ENCODE measurements around the gene TCP11L1. TPM values are rescaled to one million over a fixed set of nuclear protein-coding genes. Genes with fewer than 3 reads are reported as not detected.

Gene TCP11L1
- total RNA-seq, 2 experiments from 2014 or later, result 24.6 to 26.1 TPM

DNA sequence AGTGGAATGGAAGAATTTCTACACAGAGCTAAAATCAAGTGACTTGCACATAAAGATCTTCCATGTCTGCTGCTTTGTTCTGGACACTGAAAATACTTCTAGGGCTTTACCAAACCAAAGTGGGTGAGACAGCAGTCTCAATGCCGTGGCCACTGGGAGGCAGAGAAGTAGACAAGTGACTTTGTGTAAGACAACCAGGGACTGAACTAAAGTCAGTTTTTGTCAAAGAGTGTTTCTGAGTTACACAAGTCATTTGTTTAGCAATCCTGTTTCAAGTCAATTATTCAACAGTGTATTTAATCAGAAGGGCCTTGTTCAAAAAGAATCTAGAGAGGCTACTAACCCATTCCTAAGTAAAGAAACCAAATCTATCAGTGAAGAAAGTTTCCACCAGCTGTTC lies 46.6 kb downstream of the TCP11L1 start:
- no peak for DNase-seq (ENCODE audit: low spot score)
- Histone ChIP-seq H3K27ac (ENCODE audit: low read depth, low read length, poor library complexity, severe bottlenecking) (no peak overlapping the region), H3K4me3 (ENCODE audit: low read depth, low read length, poor library complexity, severe bottlenecking) (no peak overlapping the region), H4K20me1 (ENCODE audit: insufficient read depth, low read length) (no peaks in the 10 kb centered on the region; the same call in 1 of the 2 replicates), H3K9me3 (ENCODE audit: low read length) (no peaks in the 10 kb centered on the region), H2AFZ (ENCODE audit: low read length) (no peak overlapping the region), H3K4me1 (ENCODE audit: insufficient read depth, low read length, poor library complexity, severe bottlenecking) (no peaks in the 10 kb centered on the region), H3K4me2 (ENCODE audit: low read length) (no peak overlapping the region), H3K79me2 (ENCODE audit: insufficient read depth, low read depth, low read length) (no peaks in the 10 kb centered on the region), H3K36me3 (ENCODE audit: insufficient read depth, low read length) (peaks cover 78% of the 10 kb centered on the region), H3K9me2 (ENCODE audit: insufficient read depth, low read length) (no peaks in the 10 kb centered on the region)
- BruUV-seq (replicated peaks), result no TSS peak
- CTCF ChIA-PET (ENCODE audit: unreplicated experiment), result no interaction called here
- intact Hi-C loops (cut with micrococcal nuclease; ENCODE audit: unreplicated experiment), result no loop called here
- no peak for TF ChIP-seq EZH2phosphoT487 (IDR thresholded peaks at IDR 0.05; ENCODE audit: borderline replicate concordance, low read depth, low read length)
- TF ChIP-seq, protein P1, sequence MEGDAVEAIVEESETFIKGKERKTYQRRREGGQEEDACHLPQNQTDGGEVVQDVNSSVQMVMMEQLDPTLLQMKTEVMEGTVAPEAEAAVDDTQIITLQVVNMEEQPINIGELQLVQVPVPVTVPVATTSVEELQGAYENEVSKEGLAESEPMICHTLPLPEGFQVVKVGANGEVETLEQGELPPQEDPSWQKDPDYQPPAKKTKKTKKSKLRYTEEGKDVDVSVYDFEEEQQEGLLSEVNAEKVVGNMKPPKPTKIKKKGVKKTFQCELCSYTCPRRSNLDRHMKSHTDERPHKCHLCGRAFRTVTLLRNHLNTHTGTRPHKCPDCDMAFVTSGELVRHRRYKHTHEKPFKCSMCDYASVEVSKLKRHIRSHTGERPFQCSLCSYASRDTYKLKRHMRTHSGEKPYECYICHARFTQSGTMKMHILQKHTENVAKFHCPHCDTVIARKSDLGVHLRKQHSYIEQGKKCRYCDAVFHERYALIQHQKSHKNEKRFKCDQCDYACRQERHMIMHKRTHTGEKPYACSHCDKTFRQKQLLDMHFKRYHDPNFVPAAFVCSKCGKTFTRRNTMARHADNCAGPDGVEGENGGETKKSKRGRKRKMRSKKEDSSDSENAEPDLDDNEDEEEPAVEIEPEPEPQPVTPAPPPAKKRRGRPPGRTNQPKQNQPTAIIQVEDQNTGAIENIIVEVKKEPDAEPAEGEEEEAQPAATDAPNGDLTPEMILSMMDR (conservative IDR thresholded peaks at IDR 0.05; ENCODE audit: low read length), result no peak
- POLR2A ChIA-PET, result interaction anchor here (0.6 to 1.1 kb wide), 2 partner anchors 23 to 67 kb away, joined by 3 read pairs; no protein-coding TSS in a partner anchor

DNA sequence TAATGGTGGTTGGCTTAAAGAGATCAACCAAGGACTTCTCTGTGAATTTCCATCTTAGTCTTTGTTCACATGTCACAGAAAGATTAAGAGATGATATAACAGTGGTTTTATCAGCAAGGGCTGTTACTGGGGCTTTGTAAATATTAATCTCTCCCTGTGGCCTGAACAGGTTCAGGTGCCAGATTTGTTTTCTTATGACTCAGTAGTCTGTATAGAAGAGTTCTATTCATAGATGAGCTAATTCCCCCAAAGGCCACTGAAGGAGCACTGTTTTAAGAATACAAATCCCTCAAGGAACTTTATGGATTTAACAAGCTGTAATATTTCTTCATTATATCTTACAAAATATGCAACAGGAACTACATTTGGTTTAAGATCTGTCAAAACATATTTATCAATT lies 50.4 kb downstream of the TCP11L1 start:
- ChIA-PET POLR2A (interaction anchor here (0.5 to 1.7 kb wide), 3 partner anchors 9 to 47 kb away, joined by 3 to 8 read pairs (median 7); no protein-coding TSS in a partner anchor), CTCF (ENCODE audit: unreplicated experiment) (no interaction called here)
- Histone ChIP-seq H3K27ac (ENCODE audit: low read depth, low read length, poor library complexity, severe bottlenecking) (no peak overlapping the region), H3K4me1 (ENCODE audit: insufficient read depth, low read length, poor library complexity, severe bottlenecking) (no peaks in the 10 kb centered on the region), H3K4me2 (ENCODE audit: low read length) (no peak overlapping the region), H3K36me3 (ENCODE audit: insufficient read depth, low read length) (peaks cover 53% of the 10 kb centered on the region), H3K9me3 (ENCODE audit: low read length) (no peaks in the 10 kb centered on the region), H3K9me2 (ENCODE audit: insufficient read depth, low read length) (no peaks in the 10 kb centered on the region), H3K4me3 (ENCODE audit: low read depth, low read length, poor library complexity, severe bottlenecking) (no peak overlapping the region), H3K79me2 (ENCODE audit: insufficient read depth, low read depth, low read length) (no peaks in the 10 kb centered on the region), H2AFZ (ENCODE audit: low read length) (no peak overlapping the region), H4K20me1 (ENCODE audit: insufficient read depth, low read length) (no peaks in the 10 kb centered on the region; the same call in 1 of the 2 replicates)
- intact Hi-C loops (cut with micrococcal nuclease; ENCODE audit: unreplicated experiment), result loop anchor here (10.0 kb wide), 1 partner anchor 235 kb away; no protein-coding TSS in a partner anchor
- TF ChIP-seq, protein P1 (conservative IDR thresholded peaks at IDR 0.05; ENCODE audit: low read length), result no peak
- no peak for TF ChIP-seq EZH2phosphoT487 (IDR thresholded peaks at IDR 0.05; ENCODE audit: borderline replicate concordance, low read depth, low read length)
- BruUV-seq (replicated peaks), result no TSS peak
- no peak for DNase-seq (ENCODE audit: low spot score)

DNA sequence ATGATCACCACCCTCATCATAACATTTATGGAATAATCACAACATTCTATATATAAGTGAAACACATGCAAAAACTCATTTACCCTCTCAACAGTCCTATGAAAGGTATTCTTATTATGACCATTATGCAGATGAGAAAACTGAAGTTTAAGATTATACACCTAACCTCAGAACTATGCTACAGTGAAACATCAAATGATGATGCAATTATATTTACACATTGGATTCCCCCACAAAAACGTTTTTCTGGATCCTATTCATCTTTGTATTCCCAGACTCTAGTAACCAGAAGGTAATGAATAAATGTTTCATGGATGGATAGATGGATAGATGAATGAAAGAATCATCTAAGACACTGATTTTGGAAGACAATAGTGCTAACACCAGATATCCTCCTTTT lies 54.8 kb downstream of the TCP11L1 start:
- POLR2A ChIA-PET, result no interaction called here
- Histone ChIP-seq H3K4me1 (ENCODE audit: insufficient read depth, low read length, poor library complexity, severe bottlenecking) (no peaks in the 10 kb centered on the region), H3K79me2 (ENCODE audit: insufficient read depth, low read depth, low read length) (no peaks in the 10 kb centered on the region), H3K4me3 (ENCODE audit: low read depth, low read length, poor library complexity, severe bottlenecking) (no peak overlapping the region), H3K4me2 (ENCODE audit: low read length) (no peak overlapping the region), H2AFZ (ENCODE audit: low read length) (no peak overlapping the region), H3K36me3 (ENCODE audit: insufficient read depth, low read length) (peaks cover 67% of the 10 kb centered on the region), H3K27ac (ENCODE audit: low read depth, low read length, poor library complexity, severe bottlenecking) (no peak overlapping the region), H3K9me2 (ENCODE audit: insufficient read depth, low read length) (no peaks in the 10 kb centered on the region), H3K9me3 (ENCODE audit: low read length) (no peaks in the 10 kb centered on the region), H4K20me1 (ENCODE audit: insufficient read depth, low read length) (no peaks in the 10 kb centered on the region; the same call in 1 of the 2 replicates)
- no TSS peak for BruUV-seq (replicated peaks)
- TF ChIP-seq EZH2phosphoT487 (IDR thresholded peaks at IDR 0.05; ENCODE audit: borderline replicate concordance, low read depth, low read length), result no peak
- TF ChIP-seq, protein P1 (conservative IDR thresholded peaks at IDR 0.05; ENCODE audit: low read length), result no peak
- intact Hi-C loops (cut with micrococcal nuclease; ENCODE audit: unreplicated experiment), result loop anchor here (10.0 kb wide), 1 partner anchor 231 kb away; no protein-coding TSS in a partner anchor
- no peak for DNase-seq (ENCODE audit: low spot score)
- CTCF ChIA-PET (ENCODE audit: unreplicated experiment), result no interaction called here
